GDM1 (cell line): ENCODE results near the gene PPM1N.
A peak's percentile ranks its signal among the peaks of the same experiment; 100 is the strongest.
"Not testable (repeated sequence)": the region's sequence is repeated elsewhere in the genome, so short reads cannot be mapped to it uniquely, and the experiment has no call there.

Experiments used
- DNase-seq: peaks from one replicate; lab custom pipeline; 2025; lab: John Stamatoyannopoulos, UW

Gene PPM1N

DNA sequence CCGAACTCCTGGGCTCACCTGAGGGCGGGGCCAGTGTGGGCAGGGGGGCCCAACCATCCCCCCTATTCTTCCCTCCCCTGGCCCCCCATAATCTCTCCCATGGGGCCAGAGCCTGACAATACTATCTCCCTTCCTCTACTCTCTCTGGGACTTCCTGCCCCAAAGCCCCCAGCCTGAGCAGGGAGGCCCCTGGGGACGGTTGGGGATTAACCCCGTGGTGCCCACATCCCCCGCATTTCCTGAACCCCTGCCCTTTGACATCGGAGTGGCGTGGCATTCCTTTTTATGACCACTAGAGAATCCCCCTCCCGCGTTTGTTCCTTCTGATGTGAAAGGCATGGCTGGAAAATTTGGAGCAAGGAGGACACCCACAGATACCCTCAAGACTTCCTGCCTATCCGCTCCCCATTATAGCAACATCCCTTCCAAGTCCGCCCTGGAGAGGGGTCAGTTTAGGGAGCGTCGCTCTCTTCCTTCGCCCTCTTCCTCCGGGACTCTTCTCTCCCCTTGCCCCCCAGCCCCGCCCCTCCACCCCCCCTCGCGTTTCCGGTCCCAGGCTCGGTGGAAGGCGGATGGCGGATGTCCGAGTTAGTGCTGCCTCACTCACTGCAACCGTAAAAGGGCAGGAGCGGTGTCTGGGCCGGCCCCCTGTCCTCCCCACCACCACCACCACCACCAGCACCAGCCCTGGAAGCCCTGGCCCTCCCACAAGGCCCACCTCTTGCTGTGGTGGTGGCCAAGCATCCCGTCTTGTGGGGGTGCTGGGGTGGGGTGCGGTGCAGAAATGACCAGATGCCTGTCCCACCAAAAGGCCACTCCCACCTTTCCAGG is 10.8 kb downstream of the PPM1N start:
- DNase-seq: peak; percentile 73

- DNase-seq: no peak
These were observed 11.4 kb downstream of the PPM1N start for GRCh38 chr19:45509692-45510015.

GRCh38 chr19:45510352-45510751 is 12.1 kb downstream of the PPM1N start:
- not testable (repeated sequence) for DNase-seq

GRCh38 chr19:45511074-45511473 is 12.8 kb downstream of the PPM1N start:
- no peak for DNase-seq

- no peak for DNase-seq
These were observed 14.7 kb downstream of the PPM1N start for GRCh38 chr19:45512881-45513483.

- no peak for DNase-seq
These were observed 16.3 kb downstream of the PPM1N start for GRCh38 chr19:45514376-45515051.

- DNase-seq: peak; percentile 82
These were observed 16.9 kb downstream of the PPM1N start for GRCh38 chr19:45515081-45515624.

GRCh38 chr19:45515807-45516401 is 17.7 kb downstream of the PPM1N start:
- no peak for DNase-seq

GRCh38 chr19:45517238-45517637 is 19.0 kb downstream of the PPM1N start:
- no peak for DNase-seq

DNA sequence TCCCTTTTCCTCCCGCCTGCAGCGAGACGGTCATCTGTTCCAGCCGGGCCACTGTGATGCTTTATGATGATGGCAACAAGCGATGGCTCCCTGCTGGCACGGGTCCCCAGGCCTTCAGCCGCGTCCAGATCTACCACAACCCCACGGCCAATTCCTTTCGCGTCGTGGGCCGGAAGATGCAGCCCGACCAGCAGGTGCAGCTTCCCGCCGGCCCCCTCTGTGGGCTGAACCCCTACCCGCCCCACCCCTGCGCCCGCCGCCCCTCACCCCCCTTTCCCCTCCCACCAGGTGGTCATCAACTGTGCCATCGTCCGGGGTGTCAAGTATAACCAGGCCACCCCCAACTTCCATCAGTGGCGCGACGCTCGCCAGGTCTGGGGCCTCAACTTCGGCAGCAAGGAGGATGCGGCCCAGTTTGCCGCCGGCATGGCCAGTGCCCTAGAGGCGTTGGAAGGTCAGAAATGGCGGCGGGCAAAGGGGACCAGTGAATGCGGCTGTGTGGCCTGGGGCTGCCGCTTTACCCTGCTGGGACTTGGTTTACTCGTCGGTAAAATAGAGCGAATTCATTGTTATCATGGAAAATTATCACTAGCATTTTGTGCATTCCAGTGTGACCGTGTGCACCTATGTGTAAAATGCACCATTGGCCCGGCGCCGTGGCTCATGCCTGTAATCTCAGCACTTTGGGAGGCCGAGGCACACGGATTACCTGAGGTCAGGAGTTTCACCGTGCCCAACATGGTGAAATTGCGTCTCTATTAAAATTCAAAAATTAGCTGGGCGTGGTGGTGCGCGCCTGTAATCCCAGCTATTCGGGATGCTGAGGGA is 19.6 kb downstream of the PPM1N start:
- no peak for DNase-seq

DNA sequence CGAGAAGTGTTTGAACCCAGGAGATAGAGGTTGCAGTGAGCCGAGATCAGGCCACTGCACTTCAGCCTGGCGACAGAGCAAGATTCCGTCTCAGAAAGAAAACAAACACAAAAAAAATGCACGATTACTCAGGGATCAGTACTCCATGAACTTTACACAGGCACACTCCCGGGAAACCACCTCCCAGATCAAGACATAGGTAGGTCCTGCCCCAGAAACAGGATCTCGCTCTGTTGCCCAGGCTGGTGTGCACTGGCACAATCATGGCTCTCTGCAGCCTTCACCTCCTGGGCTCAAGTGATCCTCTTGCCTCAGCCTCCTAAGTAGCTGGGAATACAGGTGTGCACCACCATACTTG is 20.2 kb downstream of the PPM1N start:
- DNase-seq: no peak

GRCh38 chr19:45522010-45522941 is 24.0 kb downstream of the PPM1N start:
- no peak for DNase-seq

DNA sequence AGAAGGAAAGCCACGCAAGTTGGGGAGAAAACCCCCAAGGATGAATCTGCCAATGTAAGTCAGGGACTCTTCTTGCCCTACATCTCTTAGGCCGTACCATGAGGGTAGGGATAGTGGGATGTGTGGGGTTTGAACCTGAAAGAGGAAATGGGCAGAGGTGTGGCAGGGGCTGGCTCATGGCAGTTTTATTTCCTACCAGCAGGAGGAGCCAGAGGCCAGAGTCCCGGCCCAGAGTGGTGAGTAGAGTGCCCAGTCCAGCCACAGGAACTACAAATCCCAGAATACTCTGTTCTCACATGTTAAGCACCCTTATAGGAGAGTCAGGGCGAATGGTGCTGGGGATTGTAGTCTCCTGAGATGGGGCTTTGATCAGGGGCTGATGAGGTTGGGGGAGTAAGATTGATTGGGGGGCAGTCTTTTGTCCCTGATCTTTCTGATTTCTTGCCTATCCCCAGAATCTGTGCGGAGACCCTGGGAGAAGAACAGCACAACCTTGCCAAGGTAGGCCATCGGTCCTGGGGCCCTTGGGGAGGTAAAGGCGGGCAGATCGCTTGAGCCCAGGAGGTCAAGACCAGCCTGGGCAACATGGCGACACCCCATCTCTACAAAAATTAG is 25.5 kb downstream of the PPM1N start:
- DNase-seq: peak; percentile 48

- DNase-seq: no peak
These were observed 26.4 kb downstream of the PPM1N start for GRCh38 chr19:45524575-45525129.

GRCh38 chr19:45526143-45526542 is 27.9 kb downstream of the PPM1N start:
- DNase-seq: no peak

DNA sequence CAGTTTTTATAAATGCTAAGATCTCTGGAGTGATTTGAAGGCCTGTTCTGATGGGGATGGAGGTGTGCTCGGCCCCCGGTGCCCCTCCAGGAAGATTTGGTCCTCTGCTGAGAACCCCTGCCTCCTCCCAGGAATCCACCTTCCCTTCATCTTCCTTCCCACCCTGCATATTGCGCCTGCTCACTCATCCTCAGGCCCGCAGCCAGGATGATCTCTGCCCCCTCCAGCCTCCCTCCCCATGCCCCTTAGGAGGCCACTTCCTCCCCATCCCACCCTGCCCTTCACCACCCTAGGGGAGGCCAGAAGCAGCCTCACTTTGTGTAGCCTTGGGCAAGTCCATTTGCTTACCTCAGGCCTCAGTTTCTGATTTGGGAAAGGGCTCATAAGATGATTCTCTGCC is 28.7 kb downstream of the PPM1N start:
- DNase-seq: no peak

GRCh38 chr19:45527731-45528130 is 29.5 kb downstream of the PPM1N start:
- no peak for DNase-seq

DNA sequence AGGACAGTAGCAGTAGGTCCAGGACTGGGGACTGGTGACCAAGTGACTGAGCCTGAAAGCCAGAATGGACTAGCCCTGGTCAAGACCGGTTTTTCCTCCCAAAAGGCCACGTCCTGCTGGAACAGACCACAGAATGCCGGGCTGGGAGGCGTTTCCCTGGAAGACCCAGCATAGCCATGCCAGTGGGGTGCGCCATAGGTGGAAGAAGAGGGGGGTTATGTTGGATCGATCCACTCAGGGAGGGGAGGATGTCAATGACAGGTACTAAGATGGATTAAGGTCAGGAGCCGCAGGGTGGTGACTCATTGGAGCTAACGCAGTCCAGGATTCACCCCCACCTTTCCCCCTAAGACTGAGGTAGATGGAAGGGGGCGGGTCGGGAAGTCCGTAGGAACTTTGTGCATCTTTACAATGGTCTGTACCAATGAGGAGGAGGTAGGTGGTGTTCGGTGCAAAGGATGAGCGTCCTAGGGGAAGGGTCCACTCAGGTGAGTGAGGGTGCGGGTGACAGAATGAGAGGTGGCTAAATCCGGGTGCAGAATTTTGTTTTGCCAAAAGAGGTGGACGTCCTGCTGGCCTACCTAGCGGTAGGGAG is 30.0 kb downstream of the PPM1N start:
- no peak for DNase-seq

- DNase-seq: no peak
These were observed 30.6 kb downstream of the PPM1N start for GRCh38 chr19:45528744-45529419.
